Mesothelial cell of epicardium (in vitro differentiated cells): Measurements from ENCODE around the gene GPR162. TPM values are rescaled to one million over a fixed set of nuclear protein-coding genes. Genes with fewer than 3 reads are reported as not detected.

Experiments
- DNase-seq, 2 experiments: peaks; one replicate each; pipeline ENCODE4 v3.0.0; 2021; ENCODE audit warnings: low spot score in 2 of 2; ENCODE audit not compliant: unreplicated experiment in 2 of 2
- H3K27ac Mint-ChIP-seq: 2 replicates; pipeline ENCODE4 v1.8.0; 2021; ENCODE audit warnings: mixed read lengths
- H3K27me3 Mint-ChIP-seq: 2 replicates; pipeline ENCODE4 v1.8.0; 2021; ENCODE audit warnings: low read depth, mixed read lengths
- H3K36me3 Mint-ChIP-seq: 2 replicates; pipeline ENCODE4 v1.8.0; 2021; ENCODE audit warnings: mixed read lengths
- H3K4me1 Mint-ChIP-seq: 2 replicates; pipeline ENCODE4 v1.8.0; 2021; ENCODE audit warnings: mixed read lengths
- H3K4me3 Mint-ChIP-seq: 2 replicates; pipeline ENCODE4 v1.8.0; 2021; ENCODE audit warnings: mild to moderate bottlenecking, moderate library complexity, mixed read lengths
- H3K9me3 Mint-ChIP-seq: 2 replicates; pipeline ENCODE4 v1.8.0; 2021; ENCODE audit warnings: mixed read lengths
- total RNA-seq: library from RNA; stranded (reverse); gene quantifications from 3 replicates; pipeline ENCODE4 v1.2.1, GENCODE V29; 2021
- TF ChIP-seq, protein P1 (sequence below): fragments of 200-600 bp; sonication (generic); IDR thresholded peaks from one replicate; pipeline ENCODE4 v1.5.0; 2021; ENCODE audit warnings: antibody characterized with exemption; ENCODE audit not compliant: unreplicated experiment

GPR162 gene
- total RNA-seq, 1 donor from 2014 or later: 10.8 TPM

DNA sequence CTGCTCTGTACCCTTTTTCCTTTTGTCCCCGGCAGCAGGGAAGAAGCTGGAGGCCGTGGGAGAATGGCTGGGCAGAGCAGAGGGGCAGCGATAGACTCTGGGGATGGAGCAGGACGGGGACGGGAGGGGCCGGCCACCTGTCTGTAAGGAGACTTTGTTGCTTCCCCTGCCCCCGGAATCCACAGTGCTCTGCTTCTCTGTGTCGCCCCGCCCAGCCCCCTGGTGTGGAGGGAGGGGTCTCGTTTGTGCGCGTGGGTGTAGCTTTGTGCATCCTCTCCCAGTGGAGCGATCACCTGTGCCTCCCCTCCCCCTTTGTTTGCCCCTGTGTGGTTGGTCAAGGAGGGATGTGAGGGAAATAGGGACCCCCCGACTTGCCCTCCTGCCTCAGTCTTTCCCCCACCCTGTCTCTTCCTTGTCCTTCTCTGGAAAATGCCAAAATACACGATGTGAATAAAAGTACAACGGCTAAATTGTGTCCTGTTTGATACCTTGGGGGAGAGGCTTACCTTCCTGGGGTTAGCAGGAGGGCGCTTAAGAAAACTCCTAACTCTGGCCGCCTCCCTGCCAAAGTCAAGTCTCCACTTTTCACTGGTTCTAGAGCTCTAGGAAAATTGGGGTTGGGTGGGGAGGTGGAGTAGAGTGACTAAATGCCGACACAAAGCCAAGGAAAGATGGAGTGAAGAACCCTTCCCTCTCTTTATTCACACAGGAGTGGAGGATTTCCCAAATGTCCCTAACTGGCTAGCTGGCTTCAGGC, 44.7 kb downstream of the GPR162 start:
- Mint-ChIP-seq H3K4me3 (peak overlapping the region; percentile 92), H3K4me1 (peaks cover 24% of the 10 kb centered on the region), H3K27me3 (no peaks in the 10 kb centered on the region), H3K36me3 (peaks cover 35% of the 10 kb centered on the region), H3K9me3 (no peaks in the 10 kb centered on the region), H3K27ac (no peak overlapping the region)
- DNase-seq: no peak
- TF ChIP-seq, protein P1, sequence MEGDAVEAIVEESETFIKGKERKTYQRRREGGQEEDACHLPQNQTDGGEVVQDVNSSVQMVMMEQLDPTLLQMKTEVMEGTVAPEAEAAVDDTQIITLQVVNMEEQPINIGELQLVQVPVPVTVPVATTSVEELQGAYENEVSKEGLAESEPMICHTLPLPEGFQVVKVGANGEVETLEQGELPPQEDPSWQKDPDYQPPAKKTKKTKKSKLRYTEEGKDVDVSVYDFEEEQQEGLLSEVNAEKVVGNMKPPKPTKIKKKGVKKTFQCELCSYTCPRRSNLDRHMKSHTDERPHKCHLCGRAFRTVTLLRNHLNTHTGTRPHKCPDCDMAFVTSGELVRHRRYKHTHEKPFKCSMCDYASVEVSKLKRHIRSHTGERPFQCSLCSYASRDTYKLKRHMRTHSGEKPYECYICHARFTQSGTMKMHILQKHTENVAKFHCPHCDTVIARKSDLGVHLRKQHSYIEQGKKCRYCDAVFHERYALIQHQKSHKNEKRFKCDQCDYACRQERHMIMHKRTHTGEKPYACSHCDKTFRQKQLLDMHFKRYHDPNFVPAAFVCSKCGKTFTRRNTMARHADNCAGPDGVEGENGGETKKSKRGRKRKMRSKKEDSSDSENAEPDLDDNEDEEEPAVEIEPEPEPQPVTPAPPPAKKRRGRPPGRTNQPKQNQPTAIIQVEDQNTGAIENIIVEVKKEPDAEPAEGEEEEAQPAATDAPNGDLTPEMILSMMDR: no peak

DNA sequence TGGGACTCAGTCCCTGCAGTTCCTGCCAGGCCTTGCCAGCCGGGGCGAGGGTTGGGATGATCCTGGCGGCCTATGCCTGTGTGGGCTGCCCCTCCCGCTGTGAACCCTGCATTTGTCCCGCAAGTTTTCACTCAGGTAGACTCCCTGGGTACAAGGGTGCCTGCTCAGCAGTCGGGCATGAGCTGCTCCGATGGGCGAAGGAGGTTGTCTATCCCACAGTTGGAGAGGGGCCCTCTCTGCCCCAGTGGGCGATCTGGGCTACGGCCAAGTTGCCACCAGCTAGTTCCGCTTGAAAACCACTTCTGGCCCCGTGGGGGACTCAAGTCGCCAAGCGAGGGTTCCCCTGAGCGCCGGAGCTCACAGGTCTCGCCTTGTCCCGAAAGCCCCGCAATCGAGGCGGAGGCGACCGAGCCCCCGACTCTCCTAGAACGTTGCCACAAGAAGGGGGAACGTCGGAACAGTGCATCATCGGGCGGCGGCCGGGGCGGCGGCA, 45.3 kb downstream of the GPR162 start:
- H3K27me3 Mint-ChIP-seq: no peaks in the 10 kb centered on the region
- H3K4me3 Mint-ChIP-seq: peak overlapping the region; percentile 92
- H3K9me3 Mint-ChIP-seq: no peaks in the 10 kb centered on the region
- DNase-seq: peak in 1 of 2 experiments; percentile 47
- peaks cover 29% of the 10 kb centered on the region for H3K4me1 Mint-ChIP-seq
- peak overlapping the region; percentile 25 for H3K27ac Mint-ChIP-seq
- H3K36me3 Mint-ChIP-seq: peaks cover 34% of the 10 kb centered on the region
- TF ChIP-seq, protein P1: no peak

DNA sequence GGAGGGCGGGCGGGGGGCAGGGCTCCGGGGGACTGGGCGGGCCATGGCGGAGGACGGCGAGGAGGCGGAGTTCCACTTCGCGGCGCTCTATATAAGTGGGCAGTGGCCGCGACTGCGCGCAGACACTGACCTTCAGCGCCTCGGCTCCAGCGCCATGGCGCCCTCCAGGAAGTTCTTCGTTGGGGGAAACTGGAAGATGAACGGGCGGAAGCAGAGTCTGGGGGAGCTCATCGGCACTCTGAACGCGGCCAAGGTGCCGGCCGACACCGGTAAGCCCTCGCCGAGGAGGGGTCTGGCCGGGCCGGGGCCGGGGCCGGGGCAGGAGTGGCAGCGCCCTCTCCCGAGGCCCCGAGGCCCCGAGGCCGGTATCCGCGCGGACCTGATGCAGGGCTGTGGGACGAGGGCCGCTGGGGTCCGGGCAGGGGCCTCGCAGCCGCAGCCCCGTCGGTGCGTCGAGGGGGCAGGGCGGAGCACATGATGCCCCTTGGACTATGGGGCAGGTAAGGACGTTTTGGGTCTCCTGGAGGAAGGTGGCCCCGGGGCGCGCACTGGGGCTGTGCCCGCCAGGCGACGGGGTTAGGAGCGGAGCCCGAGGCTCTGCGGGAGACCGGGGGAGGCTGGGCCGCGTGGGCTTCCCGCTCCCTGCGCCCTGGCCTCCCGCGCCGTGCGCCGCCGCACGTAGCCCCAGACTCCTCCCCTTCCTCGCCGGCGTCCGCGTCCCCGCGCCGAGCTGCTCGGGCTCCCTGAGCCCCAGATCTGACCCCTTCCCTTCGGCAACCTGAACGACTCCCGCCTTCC, 46.0 kb downstream of the GPR162 start, which contains the start of gene TPI1:
Gene TPI1 (plus strand): TSS at position 119 of the 798 bp plus-strand sequence. CDS start 36 bp downstream, at position 155.
- Mint-ChIP-seq H3K4me1 (peaks cover 34% of the 10 kb centered on the region), H3K36me3 (peaks cover 30% of the 10 kb centered on the region), H3K27me3 (no peaks in the 10 kb centered on the region), H3K9me3 (no peaks in the 10 kb centered on the region), H3K27ac (peak within 1 kb of the TSS; percentile 90), H3K4me3 (peak within 1 kb of the TSS; percentile 93)
- DNase-seq: peak; percentile 69 to 81
- TF ChIP-seq, protein P1: no peak

DNA sequence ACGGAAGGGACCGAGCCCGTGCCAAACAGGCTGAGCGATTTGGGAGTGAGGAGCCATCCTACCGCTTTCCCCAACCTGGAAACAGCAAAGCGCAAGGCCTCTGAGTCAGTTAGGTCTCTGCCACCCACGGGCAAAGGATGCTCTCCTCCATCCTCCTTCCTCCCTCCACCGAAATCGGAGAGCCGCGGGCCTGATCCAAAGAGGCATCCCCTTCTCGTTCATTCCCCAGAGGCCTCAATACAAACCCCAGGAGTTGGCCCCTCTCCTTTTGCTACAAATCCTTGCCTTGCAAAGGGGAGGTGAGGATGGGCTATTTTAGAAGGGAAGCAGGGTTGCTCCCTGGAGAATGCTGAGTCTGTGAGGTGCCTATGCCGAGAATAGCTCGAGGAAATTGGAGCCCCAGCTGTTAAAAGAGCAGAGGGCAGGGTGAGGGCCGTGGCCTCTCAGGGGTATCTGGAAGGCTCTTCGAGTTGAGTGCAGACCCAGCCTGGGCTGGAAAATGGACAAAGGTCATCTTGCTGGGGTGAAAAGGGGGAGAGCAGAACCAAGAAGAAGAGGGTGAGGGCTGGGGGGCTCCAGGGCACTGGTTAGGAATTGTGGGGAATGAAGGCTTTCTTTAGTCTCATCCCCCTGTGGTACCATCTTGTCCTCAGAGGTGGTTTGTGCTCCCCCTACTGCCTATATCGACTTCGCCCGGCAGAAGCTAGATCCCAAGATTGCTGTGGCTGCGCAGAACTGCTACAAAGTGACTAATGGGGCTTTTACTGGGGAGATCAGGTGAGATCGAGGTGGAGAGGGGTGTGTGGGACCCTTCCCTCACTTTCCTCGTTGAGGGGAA, 46.8 kb downstream of the GPR162 start:
- H3K4me3 Mint-ChIP-seq: peak overlapping the region; percentile 93
- peaks cover 34% of the 10 kb centered on the region for H3K4me1 Mint-ChIP-seq

More for the DNA sequence above, 46.8 kb downstream of the GPR162 start:
- Mint-ChIP-seq H3K27ac (peak overlapping the region; percentile 83), H3K27me3 (no peaks in the 10 kb centered on the region), H3K36me3 (peaks cover 25% of the 10 kb centered on the region), H3K9me3 (no peaks in the 10 kb centered on the region)
- TF ChIP-seq, protein P1: no peak
- no peak for DNase-seq
